ENCODE data around the gene GSK3B.

The GSK3B gene

GRCh38 chr3:120095979-120096426, 1.8 kb upstream of the GSK3B start:
- DNase-seq (ENCODE audit: low spot score): peak; percentile 35

GRCh38 chr3:120095226-120095978, 1.2 kb upstream of the GSK3B start:
- DNase-seq (ENCODE audit: low spot score): peak; percentile 95

- peak; percentile 99 for DNase-seq (ENCODE audit: low spot score)
Observed at GRCh38 chr3:120094776-120095225, 554 bp upstream of the GSK3B start.

GRCh38 chr3:120093119-120093910, 932 bp downstream of the GSK3B start:
- DNase-seq (ENCODE audit: low spot score): peak; percentile 89

GRCh38 chr3:120092474-120092873, 1.8 kb downstream of the GSK3B start:
- DNase-seq (ENCODE audit: low spot score): peak; percentile 49

DNA sequence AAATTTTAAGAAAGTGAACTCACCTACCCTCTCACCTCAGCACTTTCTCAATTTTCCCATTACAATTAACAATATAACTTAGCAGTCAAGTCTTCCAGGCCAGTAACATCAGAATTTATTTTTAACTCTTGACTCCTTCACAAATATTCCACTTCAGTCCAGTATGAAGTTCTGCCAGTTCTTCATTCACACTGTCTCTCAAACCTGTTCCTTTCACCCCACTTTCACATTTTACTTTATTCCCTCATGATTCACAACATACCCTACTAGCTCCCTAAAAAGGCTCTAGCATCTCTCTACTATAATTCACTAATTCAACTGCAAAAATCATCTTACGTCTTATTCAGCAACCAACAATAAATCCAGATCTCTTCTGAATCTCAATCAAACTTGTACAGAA, 3.8 kb downstream of the GSK3B start:
- peak; percentile 18 for DNase-seq (ENCODE audit: low spot score)

DNA sequence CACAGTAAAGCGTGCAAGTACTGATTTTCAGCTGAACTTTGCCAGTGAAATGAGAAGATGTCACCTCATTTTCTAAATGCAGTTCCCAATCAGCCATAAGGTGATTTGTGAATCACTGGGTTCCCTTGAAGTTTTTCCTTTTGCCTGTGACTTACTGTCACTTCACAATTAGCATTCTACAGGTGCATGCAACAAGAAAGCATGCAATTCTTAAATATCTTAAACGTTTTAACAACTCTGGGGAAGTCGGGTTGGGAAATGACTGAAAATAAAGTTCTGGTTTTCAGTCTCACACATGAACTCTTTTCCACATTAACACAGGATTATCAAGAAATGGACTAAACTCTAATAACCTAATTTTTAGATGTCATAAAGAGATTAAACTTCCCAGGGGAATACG, 5.2 kb downstream of the GSK3B start:
- no peak for DNase-seq (ENCODE audit: low spot score)

DNA sequence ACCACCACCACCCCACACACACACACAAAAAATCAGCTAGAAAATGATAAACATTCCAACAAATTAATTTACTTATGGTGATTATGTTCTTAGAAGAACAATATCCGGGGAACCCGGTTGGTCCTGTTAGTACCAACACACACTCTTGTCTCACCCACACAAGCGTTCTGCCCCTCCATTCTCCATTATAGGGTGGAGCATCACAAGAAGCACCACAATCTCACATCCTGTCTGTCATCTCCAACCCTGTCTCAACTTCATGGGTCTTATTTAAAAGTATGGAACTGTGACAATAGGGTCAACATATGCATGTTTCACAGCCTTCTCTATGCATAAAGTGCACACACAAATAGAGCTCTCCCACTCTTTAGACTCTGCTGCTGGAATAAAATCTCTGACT, 5.6 kb downstream of the GSK3B start:
- DNase-seq (ENCODE audit: low spot score): no peak

GRCh38 chr3:120081719-120082118, 12.5 kb downstream of the GSK3B start:
- no peak for DNase-seq (ENCODE audit: low spot score)

DNA sequence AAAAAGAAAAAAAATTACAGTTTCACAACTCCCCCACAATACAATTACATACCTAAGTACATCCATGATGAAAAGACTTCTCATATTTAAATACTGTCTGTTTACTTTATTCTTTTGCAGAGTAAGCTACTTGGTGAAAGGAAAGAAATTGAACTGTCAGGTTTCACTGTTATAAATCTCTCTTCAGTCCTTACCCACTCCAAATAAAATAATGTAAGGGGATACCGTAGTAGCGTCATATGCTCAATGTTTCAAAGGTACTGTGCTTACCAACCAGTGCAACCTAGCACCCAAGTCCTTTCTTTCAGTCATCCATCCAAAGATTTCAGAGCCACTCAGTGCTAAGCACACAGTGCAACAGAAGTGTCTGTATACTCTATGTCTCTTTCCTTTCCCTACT, 13.4 kb downstream of the GSK3B start:
- no peak for DNase-seq (ENCODE audit: low spot score)

DNA sequence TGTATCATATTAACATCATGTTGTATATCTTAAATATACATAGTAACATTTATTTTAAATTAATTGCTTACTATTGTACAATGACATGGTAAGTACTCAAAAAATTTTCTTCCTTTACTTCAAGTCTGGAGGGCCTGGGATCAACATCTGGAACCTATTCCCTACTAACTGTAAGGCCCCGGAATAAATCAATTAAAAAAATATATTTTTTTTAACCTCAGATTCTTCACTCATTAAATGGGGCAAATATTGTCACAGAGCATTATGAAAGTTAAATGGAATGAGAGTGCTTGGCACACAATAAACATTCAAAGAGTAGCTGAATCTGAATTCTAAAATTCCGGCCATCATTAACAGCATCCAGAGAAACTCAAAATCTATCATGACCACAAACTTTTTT, 16.5 kb downstream of the GSK3B start:
- no peak for DNase-seq (ENCODE audit: low spot score)

DNA sequence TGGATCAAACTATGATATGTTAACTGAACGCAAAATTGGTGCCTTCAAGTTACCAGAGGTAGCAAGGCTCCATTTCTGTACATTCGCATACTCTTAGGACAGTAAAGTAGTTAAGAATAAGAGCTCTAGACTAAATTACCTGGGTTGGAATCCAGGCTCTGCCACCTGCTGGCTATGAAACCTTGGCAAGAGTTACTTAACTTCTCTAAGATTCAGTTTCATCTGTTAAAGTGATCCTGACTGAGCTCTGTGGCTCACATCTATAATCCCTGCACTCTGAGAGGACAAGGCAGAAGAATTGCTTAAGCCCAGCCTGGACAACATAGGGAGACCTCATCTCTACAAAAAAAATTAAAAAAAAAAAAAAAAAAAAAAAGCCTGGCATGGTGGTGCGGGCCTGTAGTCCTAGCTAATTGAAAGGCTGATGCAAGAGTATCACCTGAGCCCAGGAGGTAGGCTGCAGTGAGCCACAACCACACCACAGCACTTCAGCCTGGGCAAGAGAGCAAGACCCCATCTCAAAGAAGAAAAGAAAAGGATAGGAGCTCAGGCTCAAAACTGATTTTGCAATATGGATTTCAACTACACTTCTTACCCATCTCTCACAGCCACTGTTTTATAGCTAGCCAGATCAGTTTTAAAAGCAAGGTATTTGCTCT, 21.3 kb downstream of the GSK3B start:
- DNase-seq (ENCODE audit: low spot score): no peak

DNA sequence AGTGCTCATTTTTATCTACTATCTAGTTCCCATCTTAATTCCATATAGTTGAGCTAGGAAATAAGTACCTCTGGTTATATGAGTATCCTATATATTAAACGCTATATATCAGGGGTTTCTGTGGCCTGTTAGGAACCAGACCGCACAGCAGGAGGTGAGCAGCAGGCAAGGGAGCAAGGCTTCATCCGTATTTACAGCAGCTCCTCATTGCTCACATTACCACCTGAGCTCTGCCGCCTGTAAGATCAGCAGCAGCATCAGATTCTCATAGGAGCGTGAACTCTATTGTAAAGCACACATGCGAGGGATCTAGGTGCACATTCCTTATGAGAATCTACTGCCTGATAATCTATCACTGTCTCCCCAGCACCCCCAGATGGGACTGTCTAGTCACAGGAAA, 23.0 kb downstream of the GSK3B start:
- no peak for DNase-seq (ENCODE audit: low spot score)

DNA sequence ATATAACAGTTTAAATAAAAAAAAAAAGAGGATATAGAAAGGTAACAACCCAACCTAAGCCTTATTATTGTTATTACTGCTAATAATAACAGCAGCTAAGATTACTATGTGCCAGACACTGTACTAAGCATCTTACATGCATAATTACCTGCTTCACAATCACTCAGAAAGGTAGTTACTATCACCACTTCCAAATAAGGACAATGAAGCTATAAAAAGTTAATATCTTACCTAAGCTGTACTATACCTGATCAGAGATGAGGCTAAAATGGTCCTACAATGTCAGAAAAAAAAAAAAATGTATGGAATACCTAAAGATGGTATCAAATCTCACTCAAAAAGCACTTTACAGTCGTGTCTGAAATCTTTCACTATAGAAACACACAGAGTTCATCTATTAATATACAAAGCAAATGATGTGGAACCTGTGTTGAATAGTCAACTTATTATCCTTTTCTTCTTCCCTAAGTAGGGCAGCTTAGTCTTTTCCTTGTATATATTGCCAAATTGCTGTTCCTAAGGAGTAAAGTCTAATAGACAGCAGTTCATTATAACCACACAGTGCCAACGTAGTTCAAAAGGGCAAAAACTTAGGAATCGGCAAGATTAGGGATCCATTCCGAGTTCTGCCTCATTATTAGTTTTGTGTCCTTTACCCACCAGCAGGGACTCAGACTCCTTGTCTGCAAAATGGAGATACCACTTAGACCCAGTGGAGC, 23.8 kb downstream of the GSK3B start:
- DNase-seq (ENCODE audit: low spot score): no peak

DNA sequence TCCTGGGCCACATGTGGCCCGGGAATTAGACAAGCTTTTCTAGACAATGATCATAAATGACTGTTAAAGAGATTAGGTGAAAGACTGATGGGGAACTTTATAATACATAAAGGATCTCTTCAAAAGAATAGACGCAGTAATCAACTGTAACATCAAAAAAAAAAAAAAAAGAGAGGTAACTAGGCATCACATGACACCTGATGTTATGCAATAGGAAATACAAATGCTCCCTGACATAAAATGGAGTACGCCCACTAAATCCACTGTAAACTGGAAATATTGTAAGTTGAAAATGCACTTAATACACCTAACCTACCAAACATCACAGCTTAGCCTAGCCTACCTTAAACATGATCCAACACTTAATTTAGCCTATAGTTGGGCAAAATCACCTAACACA, 27.2 kb downstream of the GSK3B start:
- no peak for DNase-seq (ENCODE audit: low spot score)

DNA sequence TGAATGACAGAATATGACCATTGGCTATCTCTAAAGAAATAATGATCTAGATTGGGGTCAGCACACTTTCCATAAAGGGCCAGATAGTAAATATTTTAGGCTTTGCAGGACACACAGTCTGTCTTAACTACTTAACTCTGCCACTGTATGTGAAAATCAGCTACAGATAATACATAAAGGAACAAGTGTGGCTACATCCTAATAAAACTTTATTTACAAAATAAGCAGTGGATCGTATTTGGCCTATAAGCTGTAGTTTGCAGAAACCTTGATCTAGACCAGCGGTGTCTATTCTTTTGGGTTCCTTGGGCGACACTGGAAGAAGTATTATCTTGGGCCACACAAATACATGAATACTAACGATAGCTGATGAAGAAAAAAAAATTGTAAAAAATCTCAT, 27.6 kb downstream of the GSK3B start:
- no peak for DNase-seq (ENCODE audit: low spot score)

DNA sequence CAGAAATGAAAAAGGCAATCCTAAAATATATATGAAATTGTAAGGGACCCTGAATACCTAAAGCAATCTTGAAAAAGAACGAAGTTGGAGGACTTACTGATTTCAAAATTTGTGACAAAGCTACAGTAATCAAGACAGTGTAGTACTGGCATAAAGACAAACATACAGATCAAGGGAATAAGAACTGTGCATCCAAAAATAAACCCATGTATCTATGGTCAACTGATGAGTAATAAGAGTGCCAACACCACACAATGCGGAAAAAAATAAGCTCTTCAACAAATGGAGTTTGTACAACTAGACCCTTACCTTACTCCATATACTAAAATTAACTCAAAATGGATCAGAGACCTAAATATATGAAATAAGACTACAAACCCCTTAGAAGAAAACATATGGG, 29.6 kb downstream of the GSK3B start:
- no peak for DNase-seq (ENCODE audit: low spot score)

GRCh38 chr3:120062474-120062873, 31.8 kb downstream of the GSK3B start:
- DNase-seq (ENCODE audit: low spot score): no peak

- no peak for DNase-seq (ENCODE audit: low spot score)
Observed at GRCh38 chr3:120059081-120059864, 35.0 kb downstream of the GSK3B start.

DNA sequence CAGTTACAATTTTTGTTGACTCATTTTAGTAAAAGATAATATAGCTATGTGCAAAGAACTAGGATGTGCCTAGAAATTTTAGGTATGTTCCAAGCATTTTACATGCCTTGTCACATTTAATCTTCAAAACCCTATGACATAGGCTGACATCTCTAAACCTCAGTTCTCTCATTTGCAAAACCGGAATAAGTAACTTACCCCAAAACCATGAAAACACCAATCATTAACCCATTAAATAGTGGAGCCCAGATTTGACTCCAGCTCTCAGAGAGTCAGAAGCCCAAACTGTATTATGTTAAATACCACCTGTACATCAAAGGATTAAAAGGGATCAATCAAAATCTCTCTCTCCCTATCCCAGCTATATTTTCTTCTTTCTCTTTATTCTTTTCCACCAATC, 36.6 kb downstream of the GSK3B start:
- no peak for DNase-seq (ENCODE audit: low spot score)

- no peak for DNase-seq (ENCODE audit: low spot score)
Observed at GRCh38 chr3:120057029-120057428, 37.2 kb downstream of the GSK3B start.

All from RKO (cell line).